HG02943 (cell line): Measurements from ENCODE around the gene TBX18.

Experiments
- ATAC-seq: cut with Tn5 transposase; IDR thresholded peaks from one replicate; pipeline ENCODE4 v1.9.1; 2021; ENCODE audit warnings: mild to moderate bottlenecking, low read depth, moderate library complexity; ENCODE audit not compliant: unreplicated experiment

TBX18 gene

GRCh38 chr6:84753173-84753572, 11.2 kb downstream of the TBX18 start:
- no peak for ATAC-seq

GRCh38 chr6:84752118-84752850, 12.1 kb downstream of the TBX18 start:
- ATAC-seq, result no peak

- ATAC-seq, result no peak
Measured at GRCh38 chr6:84749181-84749580, 15.2 kb downstream of the TBX18 start.

- no peak for ATAC-seq
Measured at GRCh38 chr6:84748376-84748775, 16.0 kb downstream of the TBX18 start.

- no peak for ATAC-seq
Measured at GRCh38 chr6:84743616-84744015, 20.8 kb downstream of the TBX18 start.

- no peak for ATAC-seq
Measured at GRCh38 chr6:84740385-84740784, 24.0 kb downstream of the TBX18 start.

GRCh38 chr6:84739866-84740208, 24.6 kb downstream of the TBX18 start:
- ATAC-seq, result no peak

- ATAC-seq, result no peak
Measured at GRCh38 chr6:84738996-84739865, 25.2 kb downstream of the TBX18 start.

GRCh38 chr6:84733889-84734288, 30.5 kb downstream of the TBX18 start:
- ATAC-seq, result no peak

GRCh38 chr6:84731901-84732300, 32.5 kb downstream of the TBX18 start:
- ATAC-seq, result no peak

- no peak for ATAC-seq
Measured at GRCh38 chr6:84731401-84731800, 33.0 kb downstream of the TBX18 start.

GRCh38 chr6:84728602-84729001, 35.8 kb downstream of the TBX18 start:
- ATAC-seq, result no peak

- no peak for ATAC-seq
Measured at GRCh38 chr6:84719152-84719551, 45.2 kb downstream of the TBX18 start.

GRCh38 chr6:84718038-84718955, 46.1 kb downstream of the TBX18 start:
- ATAC-seq, result no peak

- ATAC-seq, result no peak
Measured at GRCh38 chr6:84709121-84709520, 55.3 kb downstream of the TBX18 start.

GRCh38 chr6:84707171-84707570, 57.2 kb downstream of the TBX18 start:
- no peak for ATAC-seq

- ATAC-seq, result no peak
Measured at GRCh38 chr6:84696166-84696565, 68.2 kb downstream of the TBX18 start.

GRCh38 chr6:84691978-84692623, 72.3 kb downstream of the TBX18 start:
- no peak for ATAC-seq

- no peak for ATAC-seq
Measured at GRCh38 chr6:84688141-84688873, 76.1 kb downstream of the TBX18 start.

GRCh38 chr6:84687431-84687830, 77.0 kb downstream of the TBX18 start:
- ATAC-seq, result no peak
